LNCaP clone FGC (cell line): Measurements from ENCODE around the gene KREMEN1.
"Not testable (repeated sequence)": the region's sequence is repeated elsewhere in the genome, so short reads cannot be mapped to it uniquely, and the experiment has no call there.

ENCODE experiments used
- DNase-seq: peaks from one replicate; pipeline ENCODE4 v3.0.0-alpha.2; 2011; ENCODE audit warnings: low read depth
- H3K4me3 ChIP-seq: 2 replicates; pipeline ENCODE4 v1.5.1; 2011; ENCODE audit warnings: mild to moderate bottlenecking, low read depth, low read length, control low read depth
- TF ChIP-seq, protein P1 (sequence below): IDR thresholded peaks from 2 replicates; pipeline ENCODE4 v1.5.1; 2012; ENCODE audit warnings: mild to moderate bottlenecking; ENCODE audit not compliant: control insufficient read depth, insufficient read depth; ENCODE audit errors: extremely low read depth

KREMEN1 gene

GRCh38 chr22:29079218-29079901, 6.5 kb downstream of the KREMEN1 start:
- peak; percentile 39 for DNase-seq
- TF ChIP-seq, protein P1, sequence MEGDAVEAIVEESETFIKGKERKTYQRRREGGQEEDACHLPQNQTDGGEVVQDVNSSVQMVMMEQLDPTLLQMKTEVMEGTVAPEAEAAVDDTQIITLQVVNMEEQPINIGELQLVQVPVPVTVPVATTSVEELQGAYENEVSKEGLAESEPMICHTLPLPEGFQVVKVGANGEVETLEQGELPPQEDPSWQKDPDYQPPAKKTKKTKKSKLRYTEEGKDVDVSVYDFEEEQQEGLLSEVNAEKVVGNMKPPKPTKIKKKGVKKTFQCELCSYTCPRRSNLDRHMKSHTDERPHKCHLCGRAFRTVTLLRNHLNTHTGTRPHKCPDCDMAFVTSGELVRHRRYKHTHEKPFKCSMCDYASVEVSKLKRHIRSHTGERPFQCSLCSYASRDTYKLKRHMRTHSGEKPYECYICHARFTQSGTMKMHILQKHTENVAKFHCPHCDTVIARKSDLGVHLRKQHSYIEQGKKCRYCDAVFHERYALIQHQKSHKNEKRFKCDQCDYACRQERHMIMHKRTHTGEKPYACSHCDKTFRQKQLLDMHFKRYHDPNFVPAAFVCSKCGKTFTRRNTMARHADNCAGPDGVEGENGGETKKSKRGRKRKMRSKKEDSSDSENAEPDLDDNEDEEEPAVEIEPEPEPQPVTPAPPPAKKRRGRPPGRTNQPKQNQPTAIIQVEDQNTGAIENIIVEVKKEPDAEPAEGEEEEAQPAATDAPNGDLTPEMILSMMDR, result no peak

GRCh38 chr22:29080106-29080975, 7.5 kb downstream of the KREMEN1 start:
- no peak for DNase-seq
- H3K4me3 ChIP-seq, result no peak overlapping the region
- TF ChIP-seq, protein P1, result no peak

More at GRCh38 chr22:29079218-29079901, 6.5 kb downstream of the KREMEN1 start:
- H3K4me3 ChIP-seq, result no peak overlapping the region

DNA sequence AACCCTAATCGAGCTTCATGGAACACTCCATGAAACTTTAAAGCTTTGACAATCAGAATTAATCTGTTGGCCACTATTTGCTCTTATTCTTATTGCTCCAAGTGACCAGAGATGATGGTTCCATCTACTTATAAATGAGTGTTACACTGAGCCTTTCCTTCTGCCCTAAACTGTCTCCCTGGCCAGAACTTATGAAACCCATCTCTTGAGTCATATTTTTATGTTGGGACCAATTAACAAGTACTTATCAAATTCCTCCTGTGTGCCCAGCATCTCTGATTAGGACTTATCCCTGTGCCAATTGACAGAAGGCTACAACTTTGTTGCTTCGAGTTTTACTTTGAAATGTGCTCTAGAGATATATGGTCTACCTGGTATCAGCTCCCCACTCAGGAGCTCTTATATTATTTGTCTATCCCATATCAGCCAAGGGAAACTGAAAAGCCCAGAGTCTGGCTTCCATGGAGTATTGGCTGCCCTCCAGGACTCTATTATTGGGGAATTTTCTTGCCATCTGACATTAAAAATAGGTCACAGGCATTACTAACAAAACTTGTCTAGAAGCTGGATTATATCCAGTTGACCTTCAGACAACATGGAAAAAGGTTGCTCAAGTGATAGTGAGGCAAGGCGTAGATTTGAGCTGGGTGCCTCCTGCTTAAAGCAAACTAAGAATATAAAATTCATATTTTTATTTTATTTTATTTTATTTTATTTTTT, 8.8 kb downstream of the KREMEN1 start:
- TF ChIP-seq, protein P1, result no peak
- DNase-seq, result no peak
- no peak overlapping the region for H3K4me3 ChIP-seq

- TF ChIP-seq, protein P1, result no peak
- no peak for DNase-seq
- no peak overlapping the region for H3K4me3 ChIP-seq
Observed at GRCh38 chr22:29082826-29083545, 10.2 kb downstream of the KREMEN1 start.

GRCh38 chr22:29083576-29083932, 10.7 kb downstream of the KREMEN1 start:
- H3K4me3 ChIP-seq, DNase-seq: not testable (repeated sequence)

- H3K4me3 ChIP-seq, result no peak overlapping the region
- no peak for DNase-seq
- TF ChIP-seq, protein P1, result no peak
Observed at GRCh38 chr22:29083933-29084591, 11.2 kb downstream of the KREMEN1 start.
